NCI-H1092 treated with DMSO at 0.1 percent for 48 hours (cell line): ENCODE results near the gene TCEAL3.
"Not testable (repeated sequence)": the region's sequence is repeated elsewhere in the genome, so short reads cannot be mapped to it uniquely, and the experiment has no call there.

Source experiments
- DNase-seq: peaks from one replicate; lab custom pipeline; 2025; lab: John Stamatoyannopoulos, UW

TCEAL3 gene, protein sequence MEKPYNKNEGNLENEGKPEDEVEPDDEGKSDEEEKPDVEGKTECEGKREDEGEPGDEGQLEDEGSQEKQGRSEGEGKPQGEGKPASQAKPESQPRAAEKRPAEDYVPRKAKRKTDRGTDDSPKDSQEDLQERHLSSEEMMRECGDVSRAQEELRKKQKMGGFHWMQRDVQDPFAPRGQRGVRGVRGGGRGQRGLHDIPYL

DNA sequence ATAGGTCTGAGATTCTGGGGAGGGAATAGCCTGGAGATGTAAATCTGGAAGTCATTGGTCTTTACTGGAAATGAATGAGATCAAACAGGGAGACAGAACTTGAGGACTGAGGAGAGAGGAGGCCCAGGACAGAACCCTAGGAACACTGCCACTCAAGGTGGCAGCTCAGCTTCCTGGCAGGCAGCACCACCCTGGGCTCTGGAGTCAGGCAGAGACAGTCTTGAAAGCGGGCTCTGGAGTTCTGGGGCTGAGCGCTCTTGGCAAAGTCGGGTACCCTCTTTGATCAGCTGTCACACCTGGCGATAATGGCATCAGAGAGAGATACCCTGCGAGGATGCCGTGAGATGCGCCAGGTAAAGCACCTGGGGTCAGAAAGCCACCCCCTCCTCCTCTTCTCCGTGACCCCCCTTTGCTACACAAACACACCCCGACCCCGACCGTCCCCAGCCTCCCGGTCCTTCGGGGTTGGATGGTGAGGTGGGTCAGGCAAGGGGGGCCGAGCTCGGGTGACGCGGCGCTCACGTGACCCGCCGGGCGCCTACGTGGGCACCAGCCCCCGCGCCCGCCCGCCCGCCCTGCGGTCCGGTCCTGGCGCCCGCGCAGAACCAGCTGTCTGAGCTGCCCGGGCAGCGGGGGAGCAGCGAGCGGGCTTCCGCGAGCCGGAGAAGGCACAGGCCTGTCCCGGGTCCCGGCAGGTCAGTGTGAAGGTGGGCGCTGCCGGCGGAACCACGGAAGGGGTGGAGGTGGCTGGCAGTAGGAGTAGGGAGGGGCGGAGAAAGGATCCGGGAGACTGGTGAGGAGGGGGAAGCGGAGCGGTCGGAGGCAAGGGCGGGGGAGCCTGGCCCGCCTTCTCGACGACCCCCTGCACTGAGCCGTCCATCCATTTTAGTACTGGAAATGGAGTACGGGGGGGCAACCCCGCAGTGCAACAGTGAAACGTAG lies at the start of gene TCEAL3:
TCEAL3 (plus strand) TSS at position 600 of the 942 bp plus-strand sequence. CDS start 1,102 bp downstream, outside the sequence.
- DNase-seq: peak; percentile 66

DNA sequence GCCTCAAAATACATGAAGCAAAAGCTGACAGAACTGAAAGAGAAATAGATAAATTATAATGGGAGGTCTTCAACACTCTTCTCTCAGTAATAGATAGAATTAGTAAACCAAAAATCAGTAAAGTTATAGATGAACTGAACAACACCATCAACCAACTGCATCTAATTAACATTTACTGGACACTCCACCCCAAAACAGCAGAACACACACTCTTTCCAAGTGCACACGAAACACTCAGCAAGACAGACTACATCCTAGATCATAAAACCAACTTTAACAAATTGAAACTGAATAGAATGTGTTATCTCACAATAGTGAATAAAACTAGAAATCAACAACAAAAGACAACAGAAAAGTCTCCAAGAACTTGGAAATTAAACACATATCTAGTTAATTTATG lies 47.5 kb upstream of the TCEAL3 start:
- no peak for DNase-seq

DNA sequence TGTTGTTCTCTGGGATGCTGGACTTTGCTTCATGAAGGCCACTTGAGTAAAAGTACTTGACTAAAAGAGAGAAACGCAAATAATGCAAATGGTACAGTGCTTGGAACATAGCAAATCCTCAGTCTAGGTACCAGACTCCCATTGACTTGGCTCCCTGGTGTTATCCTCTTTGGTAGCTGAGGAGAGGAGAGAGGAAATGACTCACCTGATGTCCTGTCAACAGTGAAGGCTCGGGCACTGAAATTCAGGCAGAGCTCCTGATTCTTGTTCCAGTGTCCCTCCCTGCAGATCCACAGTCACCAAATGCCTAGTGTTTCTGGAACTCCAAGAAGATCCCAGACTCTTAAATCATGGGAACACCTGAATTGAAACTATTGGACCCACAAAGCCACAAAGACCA lies 45.0 kb upstream of the TCEAL3 start:
- DNase-seq: no peak

DNA sequence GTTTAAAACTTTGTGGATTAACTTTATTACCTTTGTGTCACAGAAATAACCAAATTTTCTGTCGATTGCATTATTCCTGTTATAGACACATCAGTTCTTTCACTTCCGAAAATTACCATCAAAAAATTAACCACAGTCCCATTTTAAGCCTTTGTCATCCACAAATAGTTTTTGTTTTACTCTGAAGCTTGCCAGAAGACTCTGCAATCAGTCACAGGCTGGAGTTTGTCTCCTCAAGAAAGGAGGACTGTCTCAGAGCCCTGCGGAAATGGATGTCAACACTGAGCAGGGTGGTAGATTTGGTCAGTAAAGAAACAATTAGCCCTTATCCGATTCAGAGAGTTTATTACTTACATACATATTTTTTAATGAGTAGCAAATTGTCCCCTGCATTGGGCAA lies 42.6 kb upstream of the TCEAL3 start:
- no peak for DNase-seq

DNA sequence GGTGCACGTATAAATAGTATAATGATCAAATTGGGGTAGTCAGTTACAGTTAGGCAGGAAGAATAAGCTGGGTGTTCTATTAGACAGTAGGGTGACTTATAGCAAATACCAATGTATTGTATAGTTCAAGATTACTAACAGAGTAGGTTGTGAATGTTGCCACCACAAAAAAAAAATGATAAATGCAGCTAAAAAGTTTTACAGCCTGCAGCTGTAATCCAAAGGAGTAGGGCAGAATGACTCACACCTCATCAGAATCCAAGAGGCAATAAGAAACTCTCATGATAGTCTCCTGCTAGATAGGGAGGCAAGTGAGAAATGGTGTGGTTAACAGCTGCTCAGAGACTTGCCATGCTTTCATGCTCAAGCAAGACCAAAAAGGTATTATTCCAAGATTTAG lies 42.0 kb upstream of the TCEAL3 start:
- no peak for DNase-seq

DNA sequence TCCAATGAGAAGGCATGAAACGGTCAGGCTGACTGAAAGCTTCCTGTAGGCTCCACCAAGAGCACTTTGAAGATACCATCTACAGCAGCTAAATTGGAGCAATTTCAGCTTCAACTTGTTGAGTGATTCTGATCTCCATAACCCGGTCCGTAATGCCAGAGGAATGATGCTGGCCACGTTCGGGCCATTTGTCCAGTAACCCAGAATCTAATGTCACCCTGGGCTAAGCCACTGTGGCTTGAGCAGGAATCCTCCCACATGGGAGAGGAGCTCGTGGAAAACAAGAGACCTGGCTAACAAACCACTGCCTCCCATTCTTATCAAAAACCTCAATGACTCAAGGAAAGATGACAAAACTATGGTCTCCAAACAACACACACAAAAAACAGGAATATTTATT lies 36.6 kb upstream of the TCEAL3 start:
- no peak for DNase-seq

DNA sequence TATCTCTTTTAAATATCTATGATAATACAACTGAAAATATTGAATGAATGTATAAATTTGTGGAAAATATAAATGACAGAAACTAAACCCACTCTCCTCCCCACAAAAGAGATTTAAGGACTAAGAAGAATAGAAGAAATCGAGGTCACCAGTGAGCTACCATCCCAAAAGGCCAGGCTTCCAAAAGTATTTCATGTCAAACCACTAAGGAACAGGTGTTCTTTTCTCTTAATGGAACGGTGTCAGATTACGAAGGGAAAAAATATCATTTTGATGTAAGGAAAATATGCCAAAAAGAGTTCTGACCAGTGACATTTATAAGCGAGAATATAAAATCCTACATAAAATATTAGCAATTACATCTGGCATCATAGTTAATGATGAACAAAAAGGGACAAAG lies 36.0 kb upstream of the TCEAL3 start:
- DNase-seq: no peak

DNA sequence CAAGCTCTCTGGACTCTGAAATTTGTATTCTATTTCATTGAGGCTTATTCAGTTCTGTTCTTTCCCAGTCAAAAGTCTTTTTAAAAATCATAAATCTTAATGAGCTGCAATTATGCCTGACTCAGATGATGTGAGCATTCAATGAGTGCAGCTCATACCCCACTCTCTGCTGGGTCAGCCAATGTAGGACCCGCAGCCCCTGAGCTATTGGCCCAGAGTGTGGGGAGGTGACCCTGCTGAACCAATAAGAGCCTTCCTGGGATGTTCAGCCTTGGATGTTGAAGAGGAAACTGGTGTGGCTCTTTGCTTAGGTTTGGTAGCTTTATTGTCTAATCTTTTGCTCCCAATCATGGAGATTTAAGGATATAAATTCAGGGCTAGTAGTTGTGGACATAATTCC lies 34.6 kb upstream of the TCEAL3 start:
- no peak for DNase-seq

DNA sequence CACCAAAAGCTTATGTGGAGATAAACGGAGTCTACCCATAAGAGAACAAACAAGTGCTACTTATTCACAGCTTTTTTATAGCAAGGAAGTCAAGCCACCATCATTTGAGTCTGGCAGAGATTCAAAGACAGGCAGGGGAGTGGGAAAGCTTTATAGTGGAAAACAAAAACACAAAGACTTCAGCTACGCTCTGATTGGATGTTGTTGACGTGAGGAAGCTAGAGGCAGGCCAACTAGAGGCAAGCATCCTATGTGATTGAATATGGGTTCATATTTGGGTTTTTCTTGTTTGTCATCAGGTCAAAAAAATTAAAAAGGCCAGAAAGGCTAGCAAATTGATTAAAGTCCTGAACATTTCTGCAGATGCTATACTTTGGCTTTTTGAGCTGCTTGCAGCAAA lies 23.2 kb upstream of the TCEAL3 start:
- peak; percentile 17 for DNase-seq

DNA sequence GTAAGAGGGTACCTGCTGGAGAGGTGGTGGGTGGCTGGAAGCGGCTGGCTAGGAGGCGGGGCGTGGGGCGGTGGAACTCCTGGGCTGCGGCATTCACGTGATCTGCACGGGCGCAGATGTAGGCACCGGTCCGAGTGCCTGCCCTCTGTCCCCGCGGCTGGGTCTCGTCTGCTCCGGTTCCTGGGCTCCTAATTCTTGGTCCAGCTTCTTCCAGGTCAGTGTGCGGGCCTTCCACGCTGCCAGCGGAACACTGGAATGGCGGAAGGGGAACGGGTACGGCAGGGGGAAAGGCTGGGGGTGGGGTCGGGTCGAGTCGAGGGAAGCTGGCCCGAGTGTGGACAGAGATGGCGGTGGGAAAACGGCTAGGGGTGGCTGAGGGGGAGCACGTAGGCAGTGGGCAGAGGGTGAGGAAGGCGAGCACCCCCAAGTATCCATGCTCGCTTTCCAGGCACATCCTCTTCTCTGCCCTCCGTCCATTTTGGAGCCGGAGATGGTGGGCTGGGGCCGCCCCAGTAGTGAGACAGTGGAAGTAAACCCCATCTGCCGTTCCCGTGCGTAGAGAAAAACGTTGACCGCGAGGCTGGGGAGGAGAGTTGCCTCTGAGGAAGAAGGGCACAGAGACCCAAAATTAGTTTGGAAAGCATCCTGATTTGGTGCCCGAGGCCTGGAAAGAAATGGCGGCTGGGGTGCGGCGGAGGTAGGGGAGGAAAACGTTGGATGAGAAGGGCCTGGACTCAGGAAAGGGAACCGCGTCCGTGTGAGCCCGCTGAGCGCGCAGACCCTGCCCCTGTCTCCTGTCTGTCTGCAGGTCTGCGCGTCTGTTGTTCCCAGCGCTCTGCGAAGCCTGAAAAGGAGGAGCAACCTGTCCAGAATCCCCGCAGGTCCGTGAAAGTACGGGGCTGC lies 22.1 kb upstream of the TCEAL3 start, which contains the start of gene TCEAL4:
TCEAL4 (plus strand) TSS at position 105 of the 903 bp plus-strand sequence. CDS start 1,161 bp downstream, outside the sequence.
- DNase-seq: peak; percentile 72

DNA sequence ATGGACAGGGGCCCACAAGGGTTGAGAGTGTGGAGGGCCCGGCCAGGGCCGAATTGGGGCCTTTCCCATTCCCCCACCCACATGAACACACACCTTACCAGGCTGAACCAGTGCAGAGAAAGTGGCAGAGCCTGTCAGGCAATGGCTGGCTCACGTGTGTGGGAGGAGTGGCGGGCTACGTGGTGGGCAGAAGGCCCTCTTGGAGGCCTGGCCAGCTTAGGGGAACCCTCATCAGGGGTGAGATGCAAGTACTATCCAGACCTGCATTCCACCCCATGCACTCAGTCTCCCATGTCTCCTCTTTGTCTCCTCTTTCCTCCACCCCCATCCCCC lies 21.5 kb upstream of the TCEAL3 start:
- DNase-seq: no peak

DNA sequence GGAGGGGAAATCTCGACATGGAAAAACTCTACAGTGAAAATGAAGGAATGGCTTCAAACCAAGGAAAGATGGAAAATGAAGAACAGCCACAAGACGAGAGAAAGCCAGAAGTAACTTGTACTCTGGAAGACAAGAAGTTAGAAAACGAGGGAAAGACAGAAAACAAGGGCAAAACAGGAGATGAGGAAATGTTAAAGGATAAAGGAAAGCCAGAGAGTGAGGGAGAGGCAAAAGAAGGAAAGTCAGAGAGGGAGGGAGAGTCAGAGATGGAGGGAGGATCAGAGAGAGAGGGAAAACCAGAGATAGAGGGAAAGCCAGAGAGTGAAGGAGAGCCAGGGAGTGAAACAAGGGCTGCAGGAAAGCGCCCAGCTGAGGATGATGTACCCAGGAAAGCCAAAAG lies 21.1 kb upstream of the TCEAL3 start:
- no peak for DNase-seq

DNA sequence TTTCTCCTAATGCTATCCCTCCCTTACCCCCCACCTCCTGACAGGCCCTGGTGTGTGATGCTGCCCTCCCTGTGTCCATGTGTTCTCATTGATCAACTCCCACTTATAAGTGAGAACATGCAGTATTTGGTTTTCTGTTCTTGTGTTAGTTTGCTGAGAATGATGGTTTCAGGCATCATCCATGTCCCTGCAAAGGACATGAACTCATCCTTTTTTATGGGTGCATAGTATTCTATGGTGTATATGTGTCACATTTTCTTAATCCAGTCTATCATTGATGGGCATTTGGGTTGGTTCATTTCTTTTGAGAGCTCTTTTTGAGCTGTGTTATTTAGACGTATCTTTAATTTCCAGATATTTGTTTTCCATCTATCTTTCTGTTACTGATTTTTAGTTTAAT lies 15.5 kb upstream of the TCEAL3 start:
- DNase-seq: not testable (repeated sequence)

DNA sequence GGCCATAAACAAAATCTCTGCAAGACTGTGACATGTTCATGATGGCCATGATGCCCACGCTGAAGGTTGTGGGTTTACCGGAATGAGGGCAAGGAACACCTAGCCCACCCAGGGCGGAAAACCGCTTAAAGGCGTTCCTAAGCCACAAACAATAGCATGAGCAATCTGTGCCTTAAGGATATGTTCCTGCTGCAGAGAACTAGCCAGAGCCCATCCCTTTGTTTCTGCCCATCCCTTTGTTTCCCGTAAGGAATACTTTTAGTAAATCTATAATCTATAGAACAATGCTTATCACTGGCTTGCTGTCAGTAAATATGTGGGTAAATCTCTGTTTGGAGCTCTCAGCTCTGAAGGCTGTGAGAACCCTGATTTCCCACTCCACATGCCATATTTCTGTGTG lies 12.6 kb upstream of the TCEAL3 start:
- DNase-seq: not testable (repeated sequence)

DNA sequence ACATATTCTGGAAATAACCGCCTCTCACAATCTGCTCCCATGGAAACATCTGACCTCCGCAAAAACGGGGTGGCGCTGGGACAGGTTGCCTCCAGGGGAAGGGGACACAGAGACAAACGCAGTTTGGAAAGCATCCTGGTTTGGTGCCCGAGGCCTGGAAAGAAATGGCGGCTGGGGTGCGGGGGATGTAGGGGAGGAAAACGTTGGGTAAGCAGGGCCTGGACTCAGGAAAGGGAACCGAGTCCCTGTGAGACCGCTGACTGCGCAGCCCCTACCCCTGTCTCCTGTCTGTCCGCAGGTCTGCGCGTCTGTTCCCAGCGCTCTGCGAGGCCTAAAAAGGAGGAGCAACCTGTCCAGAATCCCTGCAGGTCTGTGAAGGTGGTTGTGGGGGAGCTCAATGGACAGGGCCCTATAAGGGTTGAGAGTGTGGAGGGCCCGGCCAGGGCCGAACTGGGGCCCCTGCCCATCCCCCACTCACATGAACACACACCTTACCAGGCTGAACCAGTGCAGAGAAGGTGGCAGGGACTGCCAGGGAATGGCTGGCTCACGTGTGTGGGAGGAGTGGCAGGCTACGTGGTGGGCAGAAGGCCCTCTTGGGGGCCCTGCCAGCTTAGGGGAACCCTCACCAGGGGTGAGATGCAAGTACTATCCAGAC lies 672 bp downstream of the TCEAL3 start:
- peak; percentile 35 for DNase-seq

DNA sequence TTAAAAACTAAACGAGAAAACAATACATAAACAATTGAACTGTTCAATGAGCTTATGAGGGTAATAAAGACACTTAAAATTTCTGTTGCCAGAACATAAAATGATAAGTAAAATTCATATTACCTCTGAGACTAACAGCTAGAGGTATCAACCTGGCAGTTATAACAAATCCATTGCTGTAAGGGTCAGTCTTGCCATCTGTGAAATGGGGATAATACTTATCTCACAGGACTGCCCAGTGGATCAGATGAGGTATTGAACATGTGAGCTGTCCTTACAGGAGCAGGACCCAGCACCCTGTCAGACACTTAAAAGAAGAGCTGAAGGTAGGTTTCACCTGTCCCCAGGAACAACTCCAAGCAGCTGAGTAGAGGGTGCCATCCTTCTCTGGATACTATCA lies 2.5 kb downstream of the TCEAL3 start:
- no peak for DNase-seq

DNA sequence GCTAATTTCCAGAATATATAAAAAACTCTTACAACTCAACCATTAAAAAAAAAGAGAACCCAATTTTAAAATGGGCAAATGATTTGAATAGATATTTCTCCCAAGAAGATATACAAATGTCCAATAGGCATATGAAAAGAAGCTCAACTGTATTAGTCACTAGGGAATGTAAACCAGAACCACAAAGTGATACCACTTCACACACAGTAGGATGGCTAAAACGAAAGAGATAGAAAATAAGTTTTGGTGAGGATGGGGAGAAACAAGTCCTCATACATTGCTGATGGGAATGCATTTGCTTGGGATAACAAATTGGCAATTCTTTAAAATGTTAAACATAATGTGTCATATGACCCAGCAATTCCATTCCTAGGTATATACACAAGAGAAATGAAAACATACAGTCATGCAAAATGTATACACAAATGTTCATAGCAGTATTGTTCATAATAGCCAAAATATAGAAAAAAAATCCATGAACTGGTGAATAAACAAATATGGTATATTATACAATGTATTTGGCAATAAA lies 5.7 kb downstream of the TCEAL3 start:
- no peak for DNase-seq

DNA sequence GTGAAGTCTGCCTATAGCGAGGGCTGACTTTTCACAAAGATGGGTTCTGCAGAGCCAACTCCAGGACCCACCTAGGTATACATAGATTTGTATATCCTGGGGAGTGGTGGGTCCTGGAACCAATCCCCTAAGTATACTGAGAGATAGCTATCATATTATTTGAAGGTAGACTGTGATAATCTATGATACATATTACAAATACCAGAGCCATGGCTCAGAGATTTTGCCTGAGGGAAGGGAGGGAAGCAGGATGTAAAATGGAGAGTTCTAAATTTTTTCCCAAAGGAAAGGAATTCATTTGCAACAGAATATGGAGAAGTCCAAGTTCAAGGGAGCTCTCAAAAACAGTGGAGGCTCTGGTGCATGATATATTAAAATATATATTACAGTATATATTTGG lies 7.2 kb downstream of the TCEAL3 start:
- DNase-seq: no peak

DNA sequence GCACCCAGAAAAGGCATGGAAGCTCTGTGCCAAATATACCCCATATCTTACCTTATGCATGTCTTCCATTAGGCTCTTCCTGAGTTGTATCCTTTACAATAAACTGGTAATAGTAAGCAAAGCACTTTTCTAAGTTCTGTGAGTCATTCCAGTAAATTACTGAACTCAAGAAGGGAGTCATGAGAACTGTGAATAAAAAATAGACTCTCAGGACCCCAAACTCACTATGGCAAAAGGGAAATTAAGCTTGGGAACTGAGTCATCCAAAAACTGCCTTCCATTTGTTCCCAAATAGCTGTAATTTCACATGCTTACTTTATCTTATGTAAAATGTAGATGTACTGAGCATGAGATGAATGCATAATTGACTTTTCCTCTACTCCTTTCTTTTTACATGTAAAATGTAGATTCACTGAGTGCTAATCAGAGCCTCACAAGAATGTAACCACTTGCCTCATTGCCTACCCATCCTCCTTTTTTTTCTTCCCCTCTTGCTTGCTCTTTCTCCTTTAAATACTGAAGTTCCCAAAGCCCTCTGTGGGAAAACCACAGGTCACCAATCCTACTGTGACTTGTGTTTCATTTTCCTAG lies 8.1 kb downstream of the TCEAL3 start:
- DNase-seq: no peak

DNA sequence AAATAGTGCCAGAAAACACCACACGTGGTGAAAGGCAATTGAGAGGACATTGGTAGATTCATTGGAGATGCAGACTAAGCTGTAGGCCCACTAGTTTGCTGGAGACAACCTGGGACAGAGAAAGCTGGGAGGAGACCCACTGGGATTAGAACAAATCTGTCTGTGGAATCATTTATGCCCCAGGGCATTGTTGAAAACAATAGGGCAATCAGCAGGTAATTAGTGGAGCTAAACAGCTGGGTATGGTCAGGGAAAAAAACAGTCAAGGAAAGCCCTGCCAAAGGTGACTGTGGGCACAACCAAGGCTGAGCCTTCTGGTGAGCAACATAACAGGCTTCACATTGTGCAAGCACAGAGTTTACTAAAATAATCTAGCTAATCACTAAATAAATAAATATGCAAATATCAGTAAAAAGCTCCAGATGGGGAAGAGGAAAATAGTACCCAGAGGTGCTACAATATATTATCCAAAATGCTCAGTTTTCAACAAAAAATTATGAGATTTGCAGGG lies 9.0 kb downstream of the TCEAL3 start:
- DNase-seq: no peak

DNA sequence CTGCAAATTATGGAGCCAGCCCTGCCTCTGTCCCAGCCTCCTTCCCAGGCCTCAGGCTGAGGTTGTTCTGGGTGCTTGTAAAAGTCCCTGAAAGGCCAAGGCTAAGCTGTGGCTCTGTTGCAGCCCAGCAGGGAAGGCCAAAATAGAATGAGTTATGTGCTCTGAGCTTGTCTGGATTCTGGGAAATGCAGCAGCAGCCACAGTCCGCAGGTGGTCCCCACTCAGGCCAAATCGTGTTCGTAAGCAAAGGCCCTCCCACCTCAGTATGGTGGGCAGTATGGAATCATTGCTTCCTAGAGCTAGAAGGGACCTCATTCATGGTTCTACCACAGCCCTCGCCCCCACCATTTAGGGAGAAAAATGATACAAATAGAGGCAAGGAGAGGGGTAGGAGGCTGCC lies 16.3 kb downstream of the TCEAL3 start:
- DNase-seq: no peak
